Left renal pelvis (tissue), 4 donors: ENCODE measurements around the gene SAMD8. TPM values are rescaled to one million over a fixed set of nuclear protein-coding genes. Genes with fewer than 3 reads are reported as not detected.
"Not testable (repeated sequence)": the region's sequence is repeated elsewhere in the genome, so short reads cannot be mapped to it uniquely, and the experiment has no call there.

Source experiments
- DNase-seq, 4 donors: peaks; one replicate each; pipeline ENCODE4 v3.0.0-alpha.2; 2013; ENCODE audit warnings: low read depth in 4 of 4, low spot score in 3 of 4
- polyA plus RNA-seq, 4 donors: library from polyadenylated mRNA; unstranded; fragments of 120-200 nt; gene quantifications; one replicate each; pipeline ENCODE4 v1.2.1, GENCODE V29; 2013; ENCODE audit not compliant: insufficient read length in 4 of 4

SAMD8 gene
- polyA plus RNA-seq, 4 donors: 14.2 to 20.1 (median 15.0) TPM

GRCh38 chr10:75210282-75211006 lies 99.0 kb downstream of the SAMD8 start, which contains the start of gene VDAC2:
Gene VDAC2, plus strand, starts transcription at chr10:75210796. Its CDS starts 363 bp downstream, at chr10:75211159.
- DNase-seq: peak in 3 of 4 donors; percentile 82 to 85 (median 84)

GRCh38 chr10:75211007-75211691 lies 99.7 kb downstream of the SAMD8 start:
- DNase-seq: no peak

- DNase-seq: no peak
These were observed 100.9 kb downstream of the SAMD8 start for GRCh38 chr10:75212343-75212742.

- no peak for DNase-seq
These were observed 108.8 kb downstream of the SAMD8 start for GRCh38 chr10:75220274-75220673.

GRCh38 chr10:75221492-75221891 lies 110.0 kb downstream of the SAMD8 start:
- not testable (repeated sequence) for DNase-seq

- DNase-seq: no peak
These were observed 112.1 kb downstream of the SAMD8 start for GRCh38 chr10:75223507-75223906.

- DNase-seq: no peak
These were observed 114.6 kb downstream of the SAMD8 start for GRCh38 chr10:75226095-75226494.

GRCh38 chr10:75226656-75227055 lies 115.2 kb downstream of the SAMD8 start:
- no peak for DNase-seq

GRCh38 chr10:75228278-75228677 lies 116.8 kb downstream of the SAMD8 start:
- DNase-seq: no peak

- DNase-seq: no peak
These were observed 117.4 kb downstream of the SAMD8 start for GRCh38 chr10:75228834-75229233.

GRCh38 chr10:75229971-75230370 lies 118.5 kb downstream of the SAMD8 start:
- DNase-seq: no peak

GRCh38 chr10:75230600-75231038 lies 119.2 kb downstream of the SAMD8 start:
- DNase-seq: no peak

Other genes starting within 250 kb of the SAMD8 start
- gene VDAC2, start 99.1 kb downstream of the SAMD8 start, polyA plus RNA-seq: 100 to 1,000 TPM; 155 to 274 (median 224) TPM
- gene COMTD1, start 124.3 kb downstream of the SAMD8 start, polyA plus RNA-seq: 10 to 100 TPM in 1 of 4 donors, 1 to 10 TPM in 3; 2.9 to 14.2 (median 5.4) TPM